NCI-H1930 (cell line): ENCODE results near the gene GFI1.
A peak's percentile ranks its signal among the peaks of the same experiment; 100 is the strongest.

ENCODE experiments used
- DNase-seq, 2 experiments: peaks; one replicate each; lab custom pipeline; 2025; lab: John Stamatoyannopoulos, UW

GFI1 gene

GRCh38 chr1:92488416-92488815 lies 1.7 kb upstream of the GFI1 start:
- no peak for DNase-seq

GRCh38 chr1:92487078-92487605 lies 417 bp upstream of the GFI1 start:
- DNase-seq, result no peak

GRCh38 chr1:92485381-92486250 lies 1.1 kb downstream of the GFI1 start:
- DNase-seq, result peak; percentile 64 to 66

- peak; percentile 25 to 41 for DNase-seq
Measured at GRCh38 chr1:92484472-92485380, 2.0 kb downstream of the GFI1 start.

- DNase-seq, result peak; percentile 18 to 29
Measured at GRCh38 chr1:92483610-92484471, 2.9 kb downstream of the GFI1 start.

GRCh38 chr1:92482665-92483609 lies 3.8 kb downstream of the GFI1 start:
- no peak for DNase-seq

GRCh38 chr1:92481971-92482664 lies 4.6 kb downstream of the GFI1 start:
- no peak for DNase-seq

- no peak for DNase-seq
Measured at GRCh38 chr1:92481599-92481925, 5.2 kb downstream of the GFI1 start.

- no peak for DNase-seq
Measured at GRCh38 chr1:92480813-92481598, 5.7 kb downstream of the GFI1 start.

GRCh38 chr1:92480200-92480812 lies 6.4 kb downstream of the GFI1 start:
- no peak for DNase-seq

- DNase-seq, result no peak
Measured at GRCh38 chr1:92479587-92479986, 7.1 kb downstream of the GFI1 start.

- no peak for DNase-seq
Measured at GRCh38 chr1:92478393-92478792, 8.3 kb downstream of the GFI1 start.

GRCh38 chr1:92476071-92476631 lies 10.6 kb downstream of the GFI1 start:
- no peak for DNase-seq

GRCh38 chr1:92475029-92475428 lies 11.7 kb downstream of the GFI1 start:
- DNase-seq, result no peak

GRCh38 chr1:92473781-92474495 lies 12.8 kb downstream of the GFI1 start:
- no peak for DNase-seq

- DNase-seq, result no peak
Measured at GRCh38 chr1:92470216-92470615, 16.5 kb downstream of the GFI1 start.

GRCh38 chr1:92466683-92467352 lies 19.9 kb downstream of the GFI1 start:
- no peak for DNase-seq
